Gastrocnemius medialis (tissue), 4 donors: ENCODE measurements around the gene KATNB1. TPM values are rescaled to one million over a fixed set of nuclear protein-coding genes. Genes with fewer than 3 reads are reported as not detected.
"Not testable (repeated sequence)": the region's sequence is repeated elsewhere in the genome, so short reads cannot be mapped to it uniquely, and the experiment has no call there.

Experiments
- ATAC-seq, 2 donors: fragments of 150-250 bp; one replicate each; pipeline ENCODE4 v1.9.1; 2016
- DNase-seq, 2 donors: peaks; one replicate each; pipeline ENCODE4 v3.0.0-alpha.2; 2019
- H3K27ac ChIP-seq, 4 donors: fragments of 200-600 bp; sonication (generic); 1 replicate in 1 of 4; 2 replicates in 3 of 4; pipeline ENCODE4 v1.5.1; 2016 to 2018; ENCODE audit warnings: mild to moderate bottlenecking in 2 of 4, moderate library complexity in 1 of 4
- H3K27me3 ChIP-seq, 3 donors: fragments of 200-600 bp; sonication (generic) in 2 of 3; 1 replicate in 1 of 3; 2 replicates in 2 of 3; pipeline versions ENCODE4 v1.5.1 to v1.6.0; 2016 to 2019; ENCODE audit warnings: mild to moderate bottlenecking in 1 of 3, moderate library complexity in 1 of 3
- H3K36me3 ChIP-seq, 2 donors: fragments of 200-600 bp; sonication (generic) in 1 of 2; one replicate each; pipeline ENCODE4 v1.5.1; 2017 to 2018
- H3K4me1 ChIP-seq, 2 donors: fragments of 200-600 bp; sonication (generic) in 1 of 2; one replicate each; pipeline ENCODE4 v1.5.1; 2016 to 2017; ENCODE audit warnings: mild to moderate bottlenecking in 2 of 2
- H3K4me3 ChIP-seq, 4 donors: fragments of 200-600 bp; sonication (generic) in 3 of 4; 1 replicate in 1 of 4; 2 replicates in 3 of 4; pipeline ENCODE4 v1.5.1; 2016 to 2019; ENCODE audit warnings: mild to moderate bottlenecking in 2 of 4
- H3K9me3 ChIP-seq, 3 donors: fragments of 200-600 bp; sonication (generic) in 2 of 3; 1 replicate in 1 of 3; 2 replicates in 2 of 3; pipeline ENCODE4 v1.5.1; 2016 to 2019
- CTCF ChIP-seq, 5 experiments: fragments of 450-650 bp in 3 of 5; fragments of 200-600 bp in 2 of 5; sonication (generic) in 2 of 5; IDR thresholded peaks in 4 of 5; conservative IDR thresholded peaks in 1 of 5; 1 replicate in 4 of 5; 2 replicates in 1 of 5; pipeline ENCODE4 v1.5.1; 2016 to 2019; ENCODE audit warnings: antibody characterized with exemption in 5 of 5, mild to moderate bottlenecking in 3 of 5, moderate library complexity in 3 of 5
- POLR2A ChIP-seq, 2 donors: fragments of 450-650 bp; IDR thresholded peaks; one replicate each; pipeline ENCODE4 v1.6.1; 2017; ENCODE audit warnings: antibody characterized with exemption in 2 of 2, mild to moderate bottlenecking in 2 of 2, moderate library complexity in 2 of 2
- in situ Hi-C, 4 donors: fragments of 200-750 bp; cut with MboI; loops; one replicate each; pipeline versions ENCODE4 v1.15.0 to v1.8.0; 2017; ENCODE audit warnings: low sequenced_read_pairs in 4 of 4
- intact Hi-C: fragments of 100-400 bp; cut with DNase I; formaldehyde crosslinking; loops from one replicate; pipeline ENCODE4 v1.15.1; 2023; ENCODE audit warnings: low total_unique reads
- total RNA-seq, 4 donors: library from RNA; depleted of rRNA; stranded (reverse); fragments of >200 nt; gene quantifications; one replicate each; pipeline versions ENCODE4 v1.1.0 to v1.2.3, GENCODE V29; 2016

Gene KATNB1
- total RNA-seq, 4 donors from 2014 or later: 10.7 to 18.0 (median 14.2) TPM

GRCh38 chr16:57774705-57775285, 39.2 kb downstream of the KATNB1 start:
- Histone ChIP-seq H3K27me3 (no peaks in the 10 kb centered on the region), H3K4me3 (no peak overlapping the region), H3K27ac (no peak overlapping the region), H3K4me1 (peaks cover 0 to 3% of the 10 kb centered on the region in 2 donors), H3K36me3 (no peaks in the 10 kb centered on the region), H3K9me3 (no peaks in the 10 kb centered on the region)
- DNase-seq (no peak), ATAC-seq (no peak)
- no peak for TF ChIP-seq CTCF (IDR thresholded peaks at IDR 0.05 in 4 of 5, conservative IDR thresholded peaks at IDR 0.05 in 1 of 5)
- TF ChIP-seq POLR2A (IDR thresholded peaks at IDR 0.05): no peak
- intact Hi-C loops: loop anchor here (1.0 to 5.0 kb wide), 2 partner anchors 89 to 228 kb away; partner anchors contain the start of genes USB1 and ZNF319
- in situ Hi-C loops: loop anchor here (5.0 to 25.0 kb wide), 4 partner anchors 88 to 238 kb away; partner anchors contain the start of genes USB1 (in 1 of the 4) and ZNF319 (in 1 of the 4)

- in situ Hi-C loops: loop anchor here in 3 of 4 donors (5.0 to 10.0 kb wide), 3 partner anchors 86 to 91 kb away; no protein-coding TSS in a partner anchor
- H3K36me3 ChIP-seq: no peaks in the 10 kb centered on the region
These were observed 40.3 kb downstream of the KATNB1 start for GRCh38 chr16:57775661-57776469.

GRCh38 chr16:57778658-57779057, 43.1 kb downstream of the KATNB1 start:
- no peak for ATAC-seq
- no peaks in the 10 kb centered on the region for H3K27me3 ChIP-seq
- intact Hi-C loops (loop anchor here (5.0 kb wide), 1 partner anchor 224 kb away; the partner anchor contains the start of genes USB1 and ZNF319), in situ Hi-C loops (loop anchor here in 3 of 4 donors (5.0 to 10.0 kb wide), 3 partner anchors 84 to 89 kb away; no protein-coding TSS in a partner anchor)
- TF ChIP-seq POLR2A (IDR thresholded peaks at IDR 0.05) (no peak), CTCF (IDR thresholded peaks at IDR 0.05 in 4 of 5, conservative IDR thresholded peaks at IDR 0.05 in 1 of 5) (no peak)
- no peaks in the 10 kb centered on the region for H3K36me3 ChIP-seq
- H3K9me3 ChIP-seq: no peaks in the 10 kb centered on the region
- H3K27ac ChIP-seq: no peak overlapping the region
- H3K4me1 ChIP-seq: peaks cover 0 to 3% of the 10 kb centered on the region in 2 donors
- H3K4me3 ChIP-seq: no peak overlapping the region
- no peak for DNase-seq

More at GRCh38 chr16:57775661-57776469, 40.3 kb downstream of the KATNB1 start:
- Histone ChIP-seq H3K9me3 (no peaks in the 10 kb centered on the region), H3K27me3 (no peaks in the 10 kb centered on the region), H3K4me1 (peaks cover 0 to 3% of the 10 kb centered on the region in 2 donors), H3K4me3 (no peak overlapping the region), H3K27ac (no peak overlapping the region)
- DNase-seq (peak; percentile 51 to 73), ATAC-seq (peak; percentile 96 to 97)
- no peak for TF ChIP-seq POLR2A (IDR thresholded peaks at IDR 0.05)
- peak; percentile 75 to 85 (median 76) for TF ChIP-seq CTCF (IDR thresholded peaks at IDR 0.05 in 4 of 5, conservative IDR thresholded peaks at IDR 0.05 in 1 of 5)
- intact Hi-C loops: loop anchor here (1.0 to 5.0 kb wide), 2 partner anchors 87 to 226 kb away; partner anchors contain the start of genes USB1 and ZNF319

- not testable (repeated sequence) for DNase-seq, H3K36me3 ChIP-seq, ATAC-seq, H3K27ac ChIP-seq, H3K4me1 ChIP-seq, H3K4me3 ChIP-seq, H3K27me3 ChIP-seq, H3K9me3 ChIP-seq
- in situ Hi-C loops: loop anchor here in 3 of 4 donors (5.0 to 10.0 kb wide), 3 partner anchors 82 to 87 kb away; no protein-coding TSS in a partner anchor
- intact Hi-C loops: loop anchor here (5.0 kb wide), 1 partner anchor 222 kb away; the partner anchor contains the start of genes USB1 and ZNF319
These were observed 44.3 kb downstream of the KATNB1 start for GRCh38 chr16:57779836-57780235.

GRCh38 chr16:57781349-57781740, 45.8 kb downstream of the KATNB1 start:
- no peak for ATAC-seq
- Histone ChIP-seq H3K4me3 (no peak overlapping the region), H3K4me1 (peaks cover 4% of the 10 kb centered on the region in 2 donors), H3K27ac (no peak overlapping the region), H3K27me3 (no peaks in the 10 kb centered on the region), H3K9me3 (no peaks in the 10 kb centered on the region), H3K36me3 (no peaks in the 10 kb centered on the region)
- intact Hi-C loops (no loop called here), in situ Hi-C loops (no loop called here)
- no peak for DNase-seq
- TF ChIP-seq CTCF (IDR thresholded peaks at IDR 0.05 in 4 of 5, conservative IDR thresholded peaks at IDR 0.05 in 1 of 5) (no peak), POLR2A (IDR thresholded peaks at IDR 0.05) (no peak)
